ENCODE results near the gene SOX6.

SOX6 gene

DNA sequence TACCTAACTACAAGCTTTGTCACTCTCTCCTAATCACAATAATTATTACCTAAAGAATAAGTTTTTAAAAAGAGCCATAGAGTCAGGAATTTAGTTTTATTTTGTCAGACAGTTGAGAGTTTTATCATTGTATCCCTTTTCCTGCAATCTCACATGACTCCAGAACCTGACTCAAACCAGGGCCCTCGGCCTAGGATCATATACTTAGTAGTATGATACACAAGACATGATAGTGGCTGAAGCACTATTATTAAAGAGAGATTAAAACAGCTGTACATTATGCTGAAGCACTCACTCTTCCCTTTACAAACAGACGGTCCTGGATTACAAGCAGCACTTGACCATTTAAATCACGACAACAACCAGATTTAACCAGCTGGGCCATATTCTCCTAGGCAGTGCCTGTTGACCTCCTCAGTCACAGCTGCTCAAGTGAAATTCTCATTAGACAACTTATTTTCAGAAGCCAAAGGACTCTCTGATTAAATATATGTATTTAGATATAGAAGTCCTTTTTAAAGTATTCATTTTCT is 44.0 kb downstream of the SOX6 start:
- peak; percentile 8 to 23 for DNase-seq

DNA sequence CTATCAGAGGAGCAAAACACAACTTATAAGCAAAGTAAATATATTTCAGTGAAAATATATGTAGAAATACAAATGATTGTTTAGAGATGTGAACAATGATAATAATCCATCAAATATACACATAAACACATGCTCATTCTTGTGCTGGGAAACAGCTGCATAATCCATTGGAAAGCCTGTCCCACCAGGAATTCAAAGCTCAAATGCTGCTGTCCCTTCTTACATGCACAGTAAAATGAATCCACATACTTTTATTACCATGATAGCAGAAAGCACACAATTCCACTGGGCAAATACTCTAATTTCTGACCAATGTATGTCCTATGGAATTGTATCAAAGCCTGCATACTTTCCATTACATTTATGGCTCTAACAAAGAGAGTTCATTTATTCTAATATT is 44.5 kb downstream of the SOX6 start:
- DNase-seq = no peak

DNA sequence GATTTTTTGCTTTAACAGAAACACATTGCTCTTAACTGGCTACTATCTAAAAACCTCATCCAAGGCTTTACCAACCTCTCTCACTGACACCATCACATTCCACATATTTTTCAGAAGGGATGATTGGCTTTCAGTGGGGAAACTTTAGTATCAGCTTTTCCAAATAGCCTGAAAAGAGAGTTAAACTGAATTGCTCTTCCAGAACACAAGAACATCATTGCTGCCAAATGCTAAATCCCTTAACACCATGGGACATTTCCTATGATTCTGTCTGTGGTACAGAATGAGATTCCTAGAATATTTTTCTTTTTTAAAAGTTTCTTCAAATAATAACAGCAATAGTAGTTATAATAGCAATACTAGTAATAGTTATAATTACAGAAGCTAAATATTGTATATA is 45.4 kb downstream of the SOX6 start:
- DNase-seq = no peak

DNA sequence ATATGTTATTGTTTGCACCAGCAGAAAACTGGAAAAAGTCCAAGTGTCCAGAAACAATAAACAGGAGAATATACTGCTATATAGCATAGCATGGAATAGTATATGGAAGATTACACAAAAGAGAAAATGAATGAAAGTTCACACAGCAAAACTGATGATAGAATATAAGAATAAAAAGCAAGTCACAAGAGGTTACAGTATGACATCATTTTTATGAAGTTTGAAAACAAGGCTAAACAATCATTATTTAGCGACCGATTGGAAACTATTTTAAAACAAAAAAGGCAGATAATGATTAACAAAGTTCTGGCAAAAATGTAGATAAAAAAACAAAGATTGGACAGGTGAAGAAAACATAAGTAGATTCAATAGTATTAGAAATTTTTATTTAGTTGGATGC is 47.1 kb downstream of the SOX6 start:
- DNase-seq = no peak

DNA sequence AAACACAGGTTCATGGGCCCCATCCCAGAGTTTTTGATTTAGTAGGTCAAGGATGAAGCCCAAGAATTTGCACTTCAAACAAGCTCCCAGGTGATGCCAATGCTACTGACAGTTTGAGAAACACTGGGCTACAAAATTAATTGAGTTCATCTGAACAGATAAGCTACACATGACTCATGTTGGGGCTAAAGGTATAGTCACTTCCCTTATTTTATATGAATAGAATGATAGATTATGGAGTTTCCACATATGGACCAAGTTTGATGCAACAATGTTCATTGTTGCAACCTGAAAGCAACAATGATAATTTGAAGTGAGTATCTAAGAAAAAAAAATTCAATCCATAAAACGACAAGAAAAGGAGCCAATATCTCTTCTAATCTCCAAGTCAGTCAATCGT is 54.9 kb downstream of the SOX6 start:
- no peak for DNase-seq

DNA sequence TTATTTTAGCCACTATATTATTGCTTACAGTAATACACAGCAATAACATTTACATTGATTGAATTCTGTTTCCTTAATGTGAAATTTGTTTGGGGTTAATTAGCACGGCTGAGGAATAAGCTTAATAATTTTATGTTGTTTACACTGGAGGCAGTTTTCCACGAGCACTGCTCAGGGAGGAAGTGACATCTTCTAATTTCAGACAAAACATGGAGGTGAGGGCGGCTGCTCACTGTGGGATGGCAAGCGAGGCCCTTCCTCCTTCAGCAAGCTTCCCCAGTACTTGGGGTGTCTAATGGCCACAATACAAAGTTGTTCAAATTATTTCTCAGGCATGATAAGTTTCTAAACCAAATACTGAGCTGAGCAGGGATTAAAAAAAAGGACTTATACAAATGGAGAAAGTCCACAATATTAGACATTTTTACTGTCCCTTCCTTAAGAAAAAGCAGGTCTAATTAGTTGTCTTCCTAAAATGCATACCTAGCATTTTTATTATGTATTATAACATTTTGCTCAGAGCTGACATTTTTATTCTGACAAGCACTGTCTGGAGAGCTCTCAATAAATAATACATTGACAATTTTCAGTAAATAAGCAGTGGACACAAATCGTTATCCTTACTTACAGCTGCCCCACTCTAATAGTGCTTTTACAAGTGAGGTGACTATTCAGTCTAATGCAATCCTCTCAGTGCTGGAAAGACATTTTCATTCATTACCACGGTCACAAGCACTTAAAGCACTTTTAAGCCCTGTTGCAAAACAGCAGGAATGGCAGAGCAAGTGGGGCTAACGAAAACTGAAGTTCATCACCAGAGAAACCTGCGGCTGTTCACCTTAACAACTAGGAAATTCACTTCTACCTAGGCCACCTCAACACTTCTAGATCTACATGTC is 56.2 kb downstream of the SOX6 start:
- DNase-seq = peak in 1 of 2 experiments; percentile 8

DNA sequence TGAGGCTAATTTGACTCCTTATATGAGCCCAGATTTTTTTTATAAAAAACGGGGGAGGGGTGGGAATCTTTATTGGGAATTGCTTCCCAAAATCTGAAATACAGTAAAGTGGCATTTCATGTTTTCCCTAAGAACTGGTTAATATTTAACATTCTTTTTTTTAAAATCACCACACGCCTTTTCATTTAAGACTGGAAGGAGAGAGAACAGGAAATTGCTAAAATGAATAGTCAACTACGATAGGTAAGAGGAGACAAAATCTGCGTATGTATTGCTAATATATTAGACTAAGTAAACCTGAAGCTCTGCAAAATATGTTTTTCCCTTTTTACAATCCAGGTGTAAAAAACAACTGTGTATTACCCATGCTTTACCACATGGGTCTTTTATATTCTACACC is 57.0 kb downstream of the SOX6 start:
- DNase-seq = no peak

DNA sequence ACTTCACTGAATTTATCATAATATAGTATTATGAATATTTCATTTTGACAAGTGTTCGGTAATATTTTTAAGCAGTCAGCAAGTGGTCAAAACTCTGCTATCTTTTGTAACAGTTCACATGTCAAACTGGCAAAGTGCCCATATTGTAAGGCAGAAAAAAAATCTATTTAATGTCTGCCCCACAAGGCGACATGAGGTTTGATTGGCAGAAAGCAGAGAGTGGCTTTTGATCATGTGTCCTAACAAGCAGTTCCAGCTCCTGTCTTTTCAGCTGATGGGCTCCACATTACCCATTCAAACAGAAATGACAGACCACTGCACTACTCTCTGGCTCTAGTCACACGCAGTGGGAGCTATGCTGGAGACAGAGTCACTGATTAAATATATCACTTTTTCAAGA is 59.0 kb downstream of the SOX6 start:
- peak in 1 of 2 experiments; percentile 18 for DNase-seq

DNA sequence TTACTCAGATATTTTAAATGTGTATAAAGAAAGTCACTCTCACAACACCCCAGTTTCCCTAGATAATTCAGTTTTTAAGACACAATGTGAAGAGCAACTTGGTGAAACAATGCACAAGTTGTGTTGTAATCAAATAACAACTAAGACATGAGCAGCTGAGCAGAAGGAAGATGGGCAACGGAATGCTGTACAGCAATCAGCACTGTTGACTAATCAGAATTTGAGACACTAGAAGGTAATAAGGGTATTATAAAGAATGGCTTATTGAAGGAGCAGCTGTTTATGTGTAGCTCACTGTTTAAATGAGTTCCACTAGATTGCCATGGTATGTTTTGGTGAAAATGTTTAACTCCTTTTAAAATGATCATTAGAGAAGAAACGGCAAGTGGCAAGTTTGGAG is 60.1 kb downstream of the SOX6 start:
- DNase-seq = no peak

DNA sequence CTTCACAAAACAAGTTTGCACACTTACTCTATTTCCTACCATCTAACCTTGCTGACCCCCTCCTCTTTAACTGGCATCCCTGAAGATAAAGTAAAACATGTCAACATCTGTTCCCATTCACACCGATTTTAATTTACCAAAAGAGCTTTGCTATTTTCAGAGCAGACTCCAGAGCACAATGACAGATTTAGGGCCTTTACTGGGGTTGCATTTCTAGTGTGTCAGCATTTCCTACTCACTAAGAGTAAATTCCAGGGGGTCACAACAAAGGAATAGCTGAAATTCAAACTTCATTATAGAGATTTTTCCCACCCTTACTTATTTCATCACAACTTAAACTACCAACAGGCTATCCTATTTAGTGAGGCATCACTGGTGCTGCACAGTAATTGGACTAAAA is 60.8 kb downstream of the SOX6 start:
- no peak for DNase-seq

DNA sequence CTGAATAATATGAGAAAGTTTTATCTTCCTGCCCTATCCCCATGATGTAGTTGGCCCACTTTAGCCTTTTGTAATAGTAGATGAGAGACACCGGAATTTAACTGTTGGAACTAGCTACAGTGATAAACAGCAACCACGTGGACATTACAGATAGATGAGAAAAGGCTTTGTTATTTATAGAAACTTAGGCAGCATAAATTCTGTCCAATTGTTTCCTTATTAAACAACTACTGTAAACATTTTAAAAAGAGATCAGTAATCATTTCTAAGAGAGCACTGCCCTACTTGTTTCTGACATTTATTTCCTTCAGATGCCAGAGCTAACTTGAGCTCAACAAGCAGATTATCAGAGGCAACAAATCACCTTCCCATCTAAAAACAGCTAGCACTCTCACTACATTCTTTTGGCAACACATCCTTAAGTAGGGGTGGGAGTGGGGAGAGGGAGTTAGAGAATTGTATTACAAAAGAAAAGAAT is 63.1 kb downstream of the SOX6 start:
- DNase-seq = no peak

DNA sequence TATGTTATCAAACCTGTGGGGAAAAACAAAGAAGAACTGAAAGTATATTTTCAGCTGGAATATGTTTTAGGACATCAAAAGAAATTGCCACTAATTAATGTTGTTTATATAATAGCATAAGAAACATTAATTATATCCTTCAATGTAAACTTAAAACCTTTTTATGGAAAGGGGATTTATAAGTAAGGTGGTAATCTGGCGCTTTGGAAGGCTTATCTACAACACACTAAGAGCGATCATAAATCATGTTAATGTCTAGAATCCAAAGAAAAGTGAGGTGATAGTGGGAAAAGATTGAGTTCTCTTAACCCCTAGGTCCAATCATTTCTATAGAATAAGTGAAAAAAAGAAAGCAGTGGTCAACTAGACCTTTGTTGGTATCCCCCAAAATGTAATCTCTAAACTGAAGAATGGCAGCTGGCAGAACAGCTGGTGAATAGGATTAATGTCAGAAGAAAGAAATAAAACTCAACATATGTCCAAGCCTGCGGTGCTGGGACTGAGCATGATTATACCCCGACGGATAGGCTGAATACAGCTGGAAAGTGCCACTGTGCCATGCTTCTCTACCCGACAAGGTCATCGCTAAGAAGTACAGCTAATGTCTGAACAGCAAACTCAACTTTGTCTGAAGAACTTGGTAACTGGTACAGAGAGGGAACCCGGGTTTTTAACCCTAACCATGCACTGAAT is 64.0 kb downstream of the SOX6 start:
- DNase-seq = no peak

DNA sequence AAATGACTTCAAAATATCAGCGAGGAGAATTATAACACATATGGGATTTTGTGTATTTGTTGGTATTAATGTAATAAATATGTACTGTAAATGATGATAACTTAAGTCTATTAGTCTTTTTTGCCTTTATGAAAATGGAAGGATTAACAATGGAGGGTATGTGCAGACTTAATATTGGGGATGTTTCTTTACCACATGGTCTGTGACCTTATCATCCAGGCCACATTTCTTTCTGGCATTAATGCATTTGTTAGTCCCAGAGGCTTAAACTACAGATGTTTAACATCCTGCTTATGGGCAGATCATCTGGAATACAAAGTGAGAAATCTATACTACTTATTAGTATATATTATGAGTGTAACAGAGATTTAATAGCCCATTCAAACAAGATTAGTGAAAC is 64.6 kb downstream of the SOX6 start:
- no peak for DNase-seq

DNA sequence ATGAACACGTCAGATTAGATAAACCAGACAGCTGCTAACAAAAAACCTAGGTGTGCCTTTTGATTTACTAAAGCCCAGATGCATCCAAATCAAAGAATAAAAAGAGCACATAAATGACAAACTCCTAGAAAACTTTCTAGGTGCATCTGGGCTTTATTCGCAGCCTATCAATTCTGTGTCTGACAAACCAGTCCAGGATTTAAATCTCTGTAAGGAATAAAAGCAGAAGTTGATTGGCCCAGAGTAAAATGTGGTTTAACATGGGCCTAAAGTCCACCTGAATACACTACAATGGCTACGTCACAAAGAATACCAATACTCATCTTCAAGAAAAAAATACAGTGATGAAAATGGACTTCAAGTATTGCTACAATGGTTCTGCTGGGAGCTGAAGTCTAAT is 66.8 kb downstream of the SOX6 start:
- DNase-seq = no peak

DNA sequence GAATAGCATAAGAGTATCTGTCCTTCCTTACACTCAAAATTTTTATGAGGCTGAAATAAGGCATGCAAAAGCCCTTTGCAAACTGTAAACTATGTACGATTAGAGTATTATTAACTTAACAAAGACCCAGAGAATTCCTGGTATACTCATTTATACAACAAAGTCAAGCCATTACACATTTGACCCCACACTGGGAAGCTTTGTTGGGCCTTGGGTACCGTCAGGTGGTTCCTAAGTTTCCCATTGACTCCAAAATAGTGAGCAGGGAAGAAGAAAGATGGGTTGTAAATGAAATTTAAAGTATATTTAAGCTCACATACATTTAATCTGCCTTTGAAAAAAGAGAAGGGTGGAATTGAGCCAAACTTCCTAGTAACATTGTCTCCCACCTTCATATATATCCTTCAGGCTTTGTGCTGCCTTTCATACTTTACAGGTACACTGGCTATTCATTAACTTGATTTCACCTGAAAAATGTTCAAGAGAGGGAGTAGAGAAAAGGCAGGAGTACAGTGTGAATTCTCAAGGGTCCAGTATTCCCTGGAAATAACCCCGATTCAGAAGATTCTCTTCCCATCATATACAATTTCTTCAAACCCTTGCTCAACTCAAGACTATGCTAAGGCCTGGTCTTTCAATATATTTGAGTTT is 68.6 kb downstream of the SOX6 start:
- no peak for DNase-seq

DNA sequence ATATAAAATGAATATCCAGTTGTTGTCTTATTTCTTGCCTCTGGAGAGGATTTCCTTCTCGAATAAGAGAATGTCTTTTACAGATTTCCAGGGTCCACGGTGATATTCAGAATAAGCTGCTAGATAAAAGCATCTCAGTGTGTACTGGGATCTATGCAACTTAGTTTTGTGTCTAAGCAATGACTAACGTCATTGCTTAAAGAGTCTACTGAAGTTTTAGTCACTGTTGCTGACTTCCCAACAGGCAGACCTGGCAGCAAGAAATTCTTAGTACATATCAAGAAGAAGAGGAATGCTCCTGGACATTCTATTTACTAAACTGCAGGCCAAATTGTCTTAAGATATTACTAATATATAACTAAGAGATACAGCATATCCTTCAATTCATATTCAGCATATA is 70.3 kb downstream of the SOX6 start:
- no peak for DNase-seq

DNA sequence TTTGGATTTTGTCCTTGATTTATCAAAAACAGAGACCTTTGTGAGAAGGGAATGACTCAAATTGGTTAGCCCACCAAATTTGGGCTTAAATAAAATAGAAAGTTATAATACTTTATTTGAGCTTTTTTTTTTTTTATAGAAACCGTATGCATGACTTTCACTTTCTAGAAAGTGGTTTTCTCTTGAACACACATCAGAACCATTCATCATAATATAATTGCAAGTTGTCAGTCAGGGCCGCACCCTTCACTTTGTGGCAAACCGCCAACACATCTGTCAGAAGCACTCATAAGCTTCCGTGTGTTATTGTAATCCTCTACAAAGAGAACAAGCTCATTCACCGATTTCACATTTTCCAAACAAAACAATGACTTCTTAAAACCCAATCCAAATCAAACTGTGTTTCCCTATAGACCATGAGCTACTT is 76.1 kb downstream of the SOX6 start:
- DNase-seq = peak; percentile 52

DNA sequence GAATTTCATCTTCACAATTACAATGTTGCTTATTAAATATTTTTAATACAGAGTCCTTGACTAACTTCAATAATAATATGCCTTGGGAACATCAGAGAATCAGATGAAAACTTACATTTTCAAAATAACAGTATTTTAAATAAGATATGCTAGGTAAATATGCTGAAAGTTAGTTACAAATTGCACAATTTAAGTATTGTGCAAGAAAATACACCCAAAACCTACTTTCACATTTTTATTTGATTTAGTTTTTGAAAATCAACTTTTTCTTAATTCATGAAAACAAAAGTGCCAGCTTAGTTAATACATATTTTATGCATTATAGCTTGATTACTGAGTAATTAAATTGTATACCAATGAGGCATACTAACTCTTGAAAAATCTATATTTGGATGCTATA is 76.8 kb downstream of the SOX6 start:
- no peak for DNase-seq

DNA sequence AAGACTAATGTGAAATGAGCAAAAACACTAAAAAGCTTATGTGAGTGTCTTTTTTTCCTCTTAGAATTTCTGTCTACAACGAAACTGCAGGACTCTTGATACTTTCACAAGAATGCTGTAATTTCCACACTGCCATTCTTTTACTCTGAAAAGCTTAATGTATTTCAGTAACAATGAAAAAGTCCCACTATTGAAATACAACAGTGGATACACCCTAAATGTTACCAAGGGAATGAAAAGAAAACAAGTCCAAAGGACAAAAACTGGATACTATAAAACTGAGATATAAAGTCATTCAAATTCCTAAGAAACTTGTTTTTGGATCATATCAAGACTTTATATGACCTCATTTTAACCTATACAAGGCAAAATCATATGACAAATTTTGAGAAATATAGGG is 77.4 kb downstream of the SOX6 start:
- no peak for DNase-seq

DNA sequence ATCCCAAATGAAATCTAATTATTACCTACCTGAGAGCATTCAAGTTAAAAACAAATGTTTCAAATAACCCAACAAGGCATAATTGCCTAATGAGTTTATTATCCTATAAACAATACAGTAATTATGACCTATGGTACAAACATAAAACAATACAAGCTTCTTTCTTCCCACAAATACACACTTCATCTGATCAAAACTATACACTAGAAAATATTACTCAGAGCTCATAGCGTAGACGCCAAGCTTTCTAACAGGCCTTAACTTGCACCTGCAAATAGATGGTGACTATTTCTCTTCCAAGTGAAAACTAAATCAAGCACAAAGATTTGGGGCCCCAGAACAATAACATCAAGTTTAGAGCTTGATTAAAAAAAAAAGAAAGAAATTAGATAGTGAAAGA is 78.1 kb downstream of the SOX6 start:
- no peak for DNase-seq

DNA sequence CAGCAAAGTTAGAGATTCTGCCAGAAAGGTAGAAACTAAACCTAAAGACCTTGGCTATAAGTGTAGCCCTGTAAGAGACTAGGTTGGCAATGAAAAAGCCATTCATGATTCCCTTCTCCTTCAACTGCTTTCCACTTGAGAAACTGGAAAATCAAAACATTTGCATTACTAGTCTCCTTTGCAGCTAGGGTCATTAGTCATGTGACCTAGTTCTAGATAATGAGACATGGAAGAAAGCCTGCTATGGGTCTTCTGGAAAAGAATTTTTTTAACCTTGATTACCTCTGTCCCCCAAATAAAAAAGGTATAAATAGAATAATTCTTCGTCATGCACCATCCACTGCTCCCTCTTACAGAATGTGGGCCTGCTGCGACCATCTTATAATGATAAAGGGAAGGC is 80.1 kb downstream of the SOX6 start:
- DNase-seq = no peak

DNA sequence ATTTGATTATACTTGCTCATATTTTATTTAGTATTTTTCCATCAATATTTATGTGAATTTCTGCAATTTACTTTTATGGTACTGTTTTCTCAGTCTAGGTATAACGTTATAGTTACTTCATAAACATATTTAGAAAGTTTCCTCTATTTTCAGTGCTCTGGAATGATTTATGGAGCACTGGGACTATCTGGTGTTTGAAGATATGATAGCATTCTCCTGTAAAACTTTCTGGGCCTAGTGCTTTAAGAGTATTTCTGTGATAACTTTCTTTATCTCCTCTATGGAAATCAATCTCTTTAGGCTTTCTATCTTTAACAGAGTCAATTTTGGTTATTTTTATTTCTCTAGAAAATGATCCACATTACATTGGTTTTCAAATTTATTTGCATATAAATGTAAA is 85.1 kb downstream of the SOX6 start:
- no peak for DNase-seq

DNA sequence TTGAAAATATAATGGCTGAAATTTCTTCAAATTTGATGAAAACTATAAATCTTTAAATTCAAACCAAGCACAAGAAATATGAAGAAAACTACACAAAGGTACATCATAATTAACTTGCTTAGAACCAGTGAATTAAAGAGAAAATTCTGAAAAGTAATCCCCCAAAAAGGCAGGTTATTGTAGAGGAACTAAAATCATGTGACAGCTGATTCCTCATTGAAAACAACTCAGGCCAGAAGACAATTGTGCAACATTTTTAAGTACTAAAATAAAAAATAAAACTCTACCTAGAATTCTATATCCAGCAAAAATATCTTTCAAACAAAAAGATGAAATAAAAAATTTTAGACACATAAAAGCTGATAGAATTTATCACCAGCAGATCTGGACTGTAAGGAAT is 90.3 kb downstream of the SOX6 start:
- no peak for DNase-seq

DNA sequence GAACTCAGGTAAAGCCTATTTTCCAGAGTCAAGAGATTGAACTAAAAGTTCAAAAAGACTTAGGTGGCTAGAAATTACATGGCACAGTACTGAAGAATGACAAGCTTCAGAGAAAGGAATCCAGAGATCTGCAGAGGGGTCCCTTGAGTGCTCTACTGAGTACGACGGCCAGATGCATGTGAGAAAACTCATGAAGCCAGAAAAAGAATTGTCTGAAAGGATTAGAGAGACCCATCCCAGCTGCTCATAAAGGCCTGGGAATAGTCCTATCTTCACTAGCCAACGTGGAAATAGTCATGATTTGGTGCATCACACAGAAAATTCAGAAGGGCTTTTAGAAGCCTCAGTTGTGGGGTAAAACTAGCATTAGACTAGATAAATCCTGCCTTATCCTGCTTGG is 91.3 kb downstream of the SOX6 start:
- DNase-seq = no peak
